ENCODE measurements around the gene BPIFB3. TPM values are rescaled to one million over a fixed set of nuclear protein-coding genes. Genes with fewer than 3 reads are reported as not detected.
"Not testable (repeated sequence)": the region's sequence is repeated elsewhere in the genome, so short reads cannot be mapped to it uniquely, and the experiment has no call there.

The BPIFB3 gene
- total RNA-seq, 5 donors from 2014 or later (not counting 1 experiment from before 2014, with no cell fraction given), result not detected

DNA sequence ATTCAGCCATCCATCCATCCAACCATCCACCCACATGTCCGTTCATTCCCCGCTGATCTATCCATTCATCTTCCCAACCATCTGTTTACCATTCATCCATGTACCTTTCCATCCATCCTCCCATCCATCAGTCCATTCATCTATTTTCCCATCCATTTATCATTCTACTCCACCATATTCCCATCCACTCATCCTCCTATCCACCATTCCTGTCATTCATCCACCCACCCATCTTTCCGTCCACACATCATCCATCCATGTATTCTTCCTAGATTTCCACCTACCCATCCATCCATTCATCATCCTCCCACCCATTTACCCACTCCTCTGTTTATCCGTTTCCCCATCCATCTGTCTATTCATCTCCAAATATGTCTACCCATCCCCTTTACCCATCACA lies 15.5 kb upstream of the BPIFB3 start:
- H3K4me1 ChIP-seq (ENCODE audit: control insufficient read depth in 1 of 2, extremely low read depth in 1 of 2, insufficient read depth in 2 of 2, low read length in 2 of 2), result no peaks in the 10 kb centered on the region
- no peak for ATAC-seq (replicated peaks in 1 of 4)
- CTCF ChIA-PET, result no interaction called here
- no peak for DNase-seq
- H3K4me3 ChIP-seq (ENCODE audit: control insufficient read depth in 1 of 2, extremely low read depth in 1 of 2, low read length in 1 of 2), result no peak overlapping the region
- no peaks in the 10 kb centered on the region for H3K27me3 Mint-ChIP-seq
- H3K36me3 ChIP-seq (ENCODE audit: control insufficient read depth in 2 of 2, extremely low read depth in 1 of 2, insufficient read depth in 1 of 2, low read length in 1 of 2), result no peaks in the 10 kb centered on the region
- no peaks in the 10 kb centered on the region for H3K27me3 ChIP-seq (replicated peaks in 1 of 2; ENCODE audit: control insufficient read depth in 2 of 2, extremely low read depth in 1 of 2, insufficient read depth in 2 of 2, low read length in 1 of 2)
- H3K4me3 Mint-ChIP-seq, result no peak overlapping the region
- H3K27ac ChIP-seq (ENCODE audit: low read length), result no peak overlapping the region
- H3K27ac Mint-ChIP-seq, result no peak overlapping the region
- 80% methylated on average over 4 of the region's 4 CpGs for WGBS (ENCODE audit: insufficient coverage)
- peaks cover 2% of the 10 kb centered on the region for H3K36me3 Mint-ChIP-seq
- peaks cover 5 to 7% (median 5%) of the 10 kb centered on the region in 3 donors for H3K9me3 Mint-ChIP-seq
- H3K9me3 ChIP-seq, result no peaks in the 10 kb centered on the region
- POLR2A ChIA-PET, result no interaction called here
- H3K4me1 Mint-ChIP-seq, result no peaks in the 10 kb centered on the region

DNA sequence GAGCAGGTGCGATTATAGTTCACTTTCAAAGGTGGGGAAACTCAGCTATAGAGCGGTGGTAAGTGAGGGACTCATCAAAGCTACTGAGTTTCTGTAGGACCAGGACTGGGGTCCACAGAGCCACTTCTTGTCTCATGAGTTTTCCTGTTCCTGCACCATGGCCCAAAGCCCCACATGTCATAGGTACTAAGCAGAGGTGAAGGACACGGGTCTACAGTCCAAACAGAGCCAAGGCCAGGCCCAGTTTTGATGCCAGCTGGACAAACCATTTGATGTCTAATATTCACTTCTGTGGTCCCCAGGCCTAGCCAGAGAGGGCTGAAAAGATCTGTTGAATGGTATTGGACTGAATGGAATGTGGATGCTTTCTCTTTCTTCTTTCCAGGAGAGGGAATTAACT lies 11.3 kb upstream of the BPIFB3 start:
- Histone ChIP-seq H3K4me3 (ENCODE audit: control insufficient read depth in 1 of 2, extremely low read depth in 1 of 2, low read length in 1 of 2) (no peak overlapping the region), H3K4me1 (ENCODE audit: control insufficient read depth in 1 of 2, extremely low read depth in 1 of 2, insufficient read depth in 2 of 2, low read length in 2 of 2) (no peaks in the 10 kb centered on the region), H3K27ac (ENCODE audit: low read length) (no peak overlapping the region), H3K27me3 (replicated peaks in 1 of 2; ENCODE audit: control insufficient read depth in 2 of 2, extremely low read depth in 1 of 2, insufficient read depth in 2 of 2, low read length in 1 of 2) (no peaks in the 10 kb centered on the region), H3K9me3 (no peaks in the 10 kb centered on the region), H3K36me3 (ENCODE audit: control insufficient read depth in 2 of 2, extremely low read depth in 1 of 2, insufficient read depth in 1 of 2, low read length in 1 of 2) (peaks cover 0 to 3% of the 10 kb centered on the region in 2 donors)
- no peaks in the 10 kb centered on the region for H3K27me3 Mint-ChIP-seq
- CTCF ChIA-PET, result no interaction called here
- ATAC-seq (replicated peaks in 1 of 4), result no peak
- peaks cover 7% of the 10 kb centered on the region for H3K36me3 Mint-ChIP-seq
- no peaks in the 10 kb centered on the region for H3K4me1 Mint-ChIP-seq
- H3K9me3 Mint-ChIP-seq, result peaks cover 12 to 18% (median 16%) of the 10 kb centered on the region in 3 donors
- no peak overlapping the region for H3K4me3 Mint-ChIP-seq
- POLR2A ChIA-PET, result no interaction called here
- no peak for DNase-seq
- H3K27ac Mint-ChIP-seq, result no peak overlapping the region
- WGBS (ENCODE audit: insufficient coverage), result 90% methylated on average over 3 of the region's 3 CpGs

DNA sequence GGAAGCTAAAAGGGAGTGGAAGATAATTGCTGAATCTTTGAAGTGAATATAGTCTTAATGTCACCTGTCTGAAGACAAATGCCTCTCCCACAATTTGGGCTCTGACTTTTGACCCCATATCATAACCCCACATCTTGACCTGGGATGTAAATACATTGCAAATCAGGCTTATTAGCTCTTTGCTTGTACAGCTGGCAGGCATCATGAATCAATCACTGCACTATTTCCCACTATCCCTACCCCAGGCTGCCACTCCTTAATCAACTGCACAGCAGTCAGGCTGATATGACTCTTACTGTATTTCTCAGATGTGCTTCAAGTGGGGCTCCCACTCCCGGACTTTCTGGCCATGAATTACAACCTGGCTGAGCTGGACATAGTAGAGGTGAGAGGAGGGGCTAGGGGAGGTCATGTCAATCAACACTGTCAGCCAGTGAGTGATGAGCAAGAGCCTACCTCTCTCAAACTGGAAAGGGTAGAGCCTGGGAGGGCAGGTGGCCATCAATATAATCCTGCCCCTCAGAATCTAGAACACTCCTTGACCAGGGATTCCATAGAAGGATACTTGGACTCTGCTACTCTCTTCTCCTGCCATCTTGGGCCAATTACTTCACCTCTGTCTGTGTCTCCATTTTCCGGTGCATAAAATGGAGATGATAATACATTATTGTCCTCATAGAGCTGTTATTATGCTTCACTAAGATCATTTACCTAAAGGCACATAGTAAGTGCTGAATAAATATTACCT lies 10.5 kb upstream of the BPIFB3 start:
- DNase-seq, result no peak

DNA sequence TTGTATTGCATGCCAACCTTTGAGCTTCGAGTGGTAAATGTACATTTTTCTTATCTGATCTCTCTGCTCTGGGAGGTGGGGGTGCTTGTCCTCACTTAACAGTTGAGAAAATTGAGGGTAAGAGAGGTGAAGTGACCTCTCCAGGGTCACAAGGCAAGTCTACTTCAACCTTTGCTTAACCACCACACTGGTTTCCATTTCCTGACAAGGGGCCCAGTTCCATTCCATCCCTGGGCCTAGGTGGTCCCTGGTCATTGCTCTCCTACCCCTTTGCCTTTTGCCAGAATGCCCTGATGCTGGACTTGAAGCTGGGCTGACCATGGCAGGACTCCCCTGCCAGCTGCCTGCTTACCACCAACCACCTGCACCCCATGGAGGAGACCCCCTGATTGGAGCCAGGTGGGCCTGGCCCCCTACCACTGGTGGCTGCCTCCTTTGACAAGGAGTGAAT lies 9.9 kb upstream of the BPIFB3 start:
- CTCF ChIA-PET, result no interaction called here
- no peaks in the 10 kb centered on the region for H3K27me3 Mint-ChIP-seq
- ATAC-seq (replicated peaks in 1 of 4), result no peak

More for the DNA sequence above, 10.5 kb upstream of the BPIFB3 start:
- Mint-ChIP-seq H3K4me3 (no peak overlapping the region), H3K36me3 (peaks cover 7% of the 10 kb centered on the region), H3K4me1 (no peaks in the 10 kb centered on the region), H3K27ac (no peak overlapping the region), H3K27me3 (no peaks in the 10 kb centered on the region), H3K9me3 (peaks cover 7 to 18% (median 16%) of the 10 kb centered on the region in 3 donors)
- Histone ChIP-seq H3K36me3 (ENCODE audit: control insufficient read depth in 2 of 2, extremely low read depth in 1 of 2, insufficient read depth in 1 of 2, low read length in 1 of 2) (peaks cover 0 to 3% of the 10 kb centered on the region in 2 donors), H3K27ac (ENCODE audit: low read length) (no peak overlapping the region), H3K27me3 (replicated peaks in 1 of 2; ENCODE audit: control insufficient read depth in 2 of 2, extremely low read depth in 1 of 2, insufficient read depth in 2 of 2, low read length in 1 of 2) (no peaks in the 10 kb centered on the region), H3K4me3 (ENCODE audit: control insufficient read depth in 1 of 2, extremely low read depth in 1 of 2, low read length in 1 of 2) (no peak overlapping the region), H3K4me1 (ENCODE audit: control insufficient read depth in 1 of 2, extremely low read depth in 1 of 2, insufficient read depth in 2 of 2, low read length in 2 of 2) (no peaks in the 10 kb centered on the region), H3K9me3 (no peaks in the 10 kb centered on the region)
- ChIA-PET POLR2A (no interaction called here), CTCF (no interaction called here)
- no peak for ATAC-seq (replicated peaks in 1 of 4)
- WGBS (ENCODE audit: insufficient coverage), result 40% methylated on average over 1 of the region's 2 CpGs

DNA sequence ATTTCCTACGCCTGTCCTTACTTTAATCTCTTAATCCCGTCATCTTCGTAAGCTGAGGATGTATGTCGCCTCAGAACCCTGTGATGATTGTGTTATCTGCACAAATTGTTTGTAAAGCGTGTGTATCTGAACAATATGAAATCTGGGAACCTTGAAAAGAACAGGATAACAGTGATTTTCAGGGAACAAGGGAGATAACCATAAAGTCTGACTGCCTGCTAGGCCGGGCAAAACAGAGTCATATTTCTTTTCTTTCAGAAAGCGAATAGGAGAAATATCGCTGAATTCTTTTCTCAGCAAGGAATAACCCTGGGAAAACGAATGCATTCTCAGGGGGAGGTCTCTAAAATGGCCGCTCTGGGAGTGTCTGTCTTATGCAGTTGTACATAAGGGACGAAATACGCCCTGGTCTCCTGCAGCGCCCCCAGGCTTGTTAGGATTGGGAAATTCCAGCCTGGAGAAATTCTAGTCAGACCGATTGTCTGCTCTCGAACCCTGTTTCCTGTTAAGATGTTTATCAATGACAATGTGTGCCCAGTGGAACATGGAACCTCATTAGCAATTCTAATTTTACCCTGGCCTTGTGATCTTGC lies 8.5 kb upstream of the BPIFB3 start:
- peaks cover 6 to 18% (median 16%) of the 10 kb centered on the region in 3 donors for H3K9me3 Mint-ChIP-seq
- H3K4me3 Mint-ChIP-seq; ATAC-seq (replicated peaks in 1 of 4); H3K27ac ChIP-seq (ENCODE audit: low read length); H3K27ac Mint-ChIP-seq; H3K36me3 ChIP-seq (ENCODE audit: control insufficient read depth in 2 of 2, extremely low read depth in 1 of 2, insufficient read depth in 1 of 2, low read length in 1 of 2); H3K36me3 Mint-ChIP-seq; H3K9me3 ChIP-seq; H3K4me1 ChIP-seq (ENCODE audit: control insufficient read depth in 1 of 2, extremely low read depth in 1 of 2, insufficient read depth in 2 of 2, low read length in 2 of 2); CTCF ChIA-PET; DNase-seq; H3K4me3 ChIP-seq (ENCODE audit: control insufficient read depth in 1 of 2, extremely low read depth in 1 of 2, low read length in 1 of 2); H3K27me3 ChIP-seq (replicated peaks in 1 of 2; ENCODE audit: control insufficient read depth in 2 of 2, extremely low read depth in 1 of 2, insufficient read depth in 2 of 2, low read length in 1 of 2); POLR2A ChIA-PET; H3K27me3 Mint-ChIP-seq; H3K4me1 Mint-ChIP-seq: not testable (repeated sequence)
- WGBS (ENCODE audit: insufficient coverage), result 89% methylated on average over 9 of the region's 15 CpGs

More for the DNA sequence above, 9.9 kb upstream of the BPIFB3 start:
- H3K9me3 ChIP-seq, result no peaks in the 10 kb centered on the region
- H3K36me3 ChIP-seq (ENCODE audit: control insufficient read depth in 2 of 2, extremely low read depth in 1 of 2, insufficient read depth in 1 of 2, low read length in 1 of 2), result peaks cover 0 to 3% of the 10 kb centered on the region in 2 donors
- Mint-ChIP-seq H3K36me3 (peaks cover 7% of the 10 kb centered on the region), H3K9me3 (peaks cover 6 to 18% (median 16%) of the 10 kb centered on the region in 3 donors), H3K27ac (no peak overlapping the region), H3K4me1 (no peaks in the 10 kb centered on the region), H3K4me3 (no peak overlapping the region)
- no peaks in the 10 kb centered on the region for H3K4me1 ChIP-seq (ENCODE audit: control insufficient read depth in 1 of 2, extremely low read depth in 1 of 2, insufficient read depth in 2 of 2, low read length in 2 of 2)
- no peak for DNase-seq
- no peaks in the 10 kb centered on the region for H3K27me3 ChIP-seq (replicated peaks in 1 of 2; ENCODE audit: control insufficient read depth in 2 of 2, extremely low read depth in 1 of 2, insufficient read depth in 2 of 2, low read length in 1 of 2)
- no peak overlapping the region for H3K4me3 ChIP-seq (ENCODE audit: control insufficient read depth in 1 of 2, extremely low read depth in 1 of 2, low read length in 1 of 2)
- POLR2A ChIA-PET, result no interaction called here
- no CpG with 5 or more reads among the region's 1 CpG for WGBS (ENCODE audit: insufficient coverage)
- H3K27ac ChIP-seq (ENCODE audit: low read length), result no peak overlapping the region

DNA sequence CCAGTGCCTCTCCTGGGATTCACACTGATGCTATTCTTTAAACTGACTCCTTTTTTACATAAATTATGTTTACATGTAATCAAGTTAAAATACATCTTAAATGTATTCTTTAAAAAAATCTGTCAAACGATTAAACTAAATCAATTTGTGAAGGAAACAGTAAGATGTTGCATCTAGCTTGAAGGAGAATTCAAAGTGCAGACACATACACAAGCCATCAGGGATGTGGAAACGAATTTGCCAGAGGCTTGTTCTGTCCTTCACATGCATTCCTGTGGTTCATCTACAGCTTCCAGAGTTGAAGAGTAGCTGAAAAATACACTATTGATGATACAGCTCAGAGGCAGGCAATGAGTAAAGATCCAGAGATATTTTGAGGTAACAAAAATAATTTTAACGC lies 7.3 kb upstream of the BPIFB3 start:
- H3K27ac Mint-ChIP-seq, result no peak overlapping the region
- H3K27me3 Mint-ChIP-seq, result no peaks in the 10 kb centered on the region
- Histone ChIP-seq H3K27ac (ENCODE audit: low read length) (no peak overlapping the region), H3K4me1 (ENCODE audit: control insufficient read depth in 1 of 2, extremely low read depth in 1 of 2, insufficient read depth in 2 of 2, low read length in 2 of 2) (no peaks in the 10 kb centered on the region), H3K27me3 (replicated peaks in 1 of 2; ENCODE audit: control insufficient read depth in 2 of 2, extremely low read depth in 1 of 2, insufficient read depth in 2 of 2, low read length in 1 of 2) (no peaks in the 10 kb centered on the region), H3K9me3 (no peaks in the 10 kb centered on the region), H3K4me3 (ENCODE audit: control insufficient read depth in 1 of 2, extremely low read depth in 1 of 2, low read length in 1 of 2) (no peak overlapping the region), H3K36me3 (ENCODE audit: control insufficient read depth in 2 of 2, extremely low read depth in 1 of 2, insufficient read depth in 1 of 2, low read length in 1 of 2) (peaks cover 0 to 3% of the 10 kb centered on the region in 2 donors)
- H3K4me1 Mint-ChIP-seq, result no peaks in the 10 kb centered on the region
- POLR2A ChIA-PET, result no interaction called here
- CTCF ChIA-PET, result no interaction called here
- H3K9me3 Mint-ChIP-seq, result peaks cover 6 to 18% (median 16%) of the 10 kb centered on the region in 3 donors
- H3K36me3 Mint-ChIP-seq, result peaks cover 7% of the 10 kb centered on the region
- WGBS (ENCODE audit: insufficient coverage), result no CpG with 5 or more reads among the region's 3 CpGs
- no peak for DNase-seq
- no peak for ATAC-seq (replicated peaks in 1 of 4)
- no peak overlapping the region for H3K4me3 Mint-ChIP-seq

Measured in T-cell (primary cell).